GM20000 (cell line): ENCODE measurements around the gene LGALS7B.
"Not testable (repeated sequence)": the region's sequence is repeated elsewhere in the genome, so short reads cannot be mapped to it uniquely, and the experiment has no call there.

ENCODE experiments used
- DNase-seq: peaks from one replicate; pipeline ENCODE4 v3.0.0; 2012; ENCODE audit warnings: low spot score
- TF ChIP-seq, protein P1 (sequence below): IDR thresholded peaks from 2 replicates; pipeline ENCODE4 v1.5.1; 2012; ENCODE audit warnings: mild to moderate bottlenecking, control low read depth; ENCODE audit errors: extremely low read depth, missing control alignments

LGALS7B gene

DNA sequence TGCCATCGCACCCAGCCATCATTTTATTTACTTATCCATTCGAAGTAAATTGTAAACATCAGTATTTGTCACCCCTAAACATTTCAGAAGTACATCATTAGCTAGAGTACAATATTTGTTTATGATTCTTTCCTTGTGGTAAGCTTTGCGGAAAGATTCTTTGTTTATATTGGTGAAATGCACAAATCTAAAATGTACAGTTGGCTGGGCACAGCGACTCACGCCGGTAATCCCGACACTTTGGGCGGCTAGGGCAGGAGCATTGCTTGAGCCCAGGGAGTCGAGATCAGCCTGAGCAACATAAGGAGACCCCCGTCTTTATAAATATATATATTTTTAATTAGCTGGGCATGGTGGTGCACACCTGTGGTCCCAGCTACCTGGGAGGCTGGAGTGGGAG lies 10.1 kb downstream of the LGALS7B start:
- TF ChIP-seq, protein P1, sequence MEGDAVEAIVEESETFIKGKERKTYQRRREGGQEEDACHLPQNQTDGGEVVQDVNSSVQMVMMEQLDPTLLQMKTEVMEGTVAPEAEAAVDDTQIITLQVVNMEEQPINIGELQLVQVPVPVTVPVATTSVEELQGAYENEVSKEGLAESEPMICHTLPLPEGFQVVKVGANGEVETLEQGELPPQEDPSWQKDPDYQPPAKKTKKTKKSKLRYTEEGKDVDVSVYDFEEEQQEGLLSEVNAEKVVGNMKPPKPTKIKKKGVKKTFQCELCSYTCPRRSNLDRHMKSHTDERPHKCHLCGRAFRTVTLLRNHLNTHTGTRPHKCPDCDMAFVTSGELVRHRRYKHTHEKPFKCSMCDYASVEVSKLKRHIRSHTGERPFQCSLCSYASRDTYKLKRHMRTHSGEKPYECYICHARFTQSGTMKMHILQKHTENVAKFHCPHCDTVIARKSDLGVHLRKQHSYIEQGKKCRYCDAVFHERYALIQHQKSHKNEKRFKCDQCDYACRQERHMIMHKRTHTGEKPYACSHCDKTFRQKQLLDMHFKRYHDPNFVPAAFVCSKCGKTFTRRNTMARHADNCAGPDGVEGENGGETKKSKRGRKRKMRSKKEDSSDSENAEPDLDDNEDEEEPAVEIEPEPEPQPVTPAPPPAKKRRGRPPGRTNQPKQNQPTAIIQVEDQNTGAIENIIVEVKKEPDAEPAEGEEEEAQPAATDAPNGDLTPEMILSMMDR, result no peak
- DNase-seq, result no peak

DNA sequence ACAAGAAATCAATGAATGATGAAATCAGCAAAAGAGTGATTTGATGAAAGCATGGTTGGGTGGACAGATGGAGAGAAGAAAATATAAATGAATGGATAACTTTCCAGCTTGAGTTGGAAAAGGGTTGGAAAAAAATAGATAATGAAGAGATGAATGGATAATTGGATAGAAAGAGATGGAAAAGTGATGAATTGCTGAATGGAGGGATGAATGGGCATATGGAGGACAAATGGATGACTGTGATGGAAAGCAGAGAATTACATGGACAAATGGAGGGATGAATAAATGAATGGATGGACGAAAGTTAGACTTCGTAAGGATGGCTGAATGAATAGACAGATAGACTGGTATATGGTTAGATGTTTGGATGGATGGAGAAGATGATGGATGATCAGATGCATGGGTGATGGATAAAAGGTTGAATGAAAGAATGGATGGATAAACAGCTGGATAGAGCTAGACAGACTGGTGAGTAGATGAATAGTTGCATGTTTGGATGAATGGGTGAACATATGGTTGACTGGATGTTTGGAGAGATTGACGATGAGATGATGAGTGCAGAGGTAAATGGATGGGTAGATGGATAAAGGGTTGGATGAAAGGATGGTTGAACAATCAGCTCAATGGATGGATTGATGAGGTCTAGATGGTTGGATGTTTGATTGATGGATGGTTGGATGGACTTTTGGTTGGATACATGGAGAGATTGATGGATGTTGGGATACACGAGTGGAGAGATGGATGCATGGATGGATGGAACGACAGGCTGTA lies 11.8 kb downstream of the LGALS7B start:
- TF ChIP-seq, protein P1, result no peak
- no peak for DNase-seq

DNA sequence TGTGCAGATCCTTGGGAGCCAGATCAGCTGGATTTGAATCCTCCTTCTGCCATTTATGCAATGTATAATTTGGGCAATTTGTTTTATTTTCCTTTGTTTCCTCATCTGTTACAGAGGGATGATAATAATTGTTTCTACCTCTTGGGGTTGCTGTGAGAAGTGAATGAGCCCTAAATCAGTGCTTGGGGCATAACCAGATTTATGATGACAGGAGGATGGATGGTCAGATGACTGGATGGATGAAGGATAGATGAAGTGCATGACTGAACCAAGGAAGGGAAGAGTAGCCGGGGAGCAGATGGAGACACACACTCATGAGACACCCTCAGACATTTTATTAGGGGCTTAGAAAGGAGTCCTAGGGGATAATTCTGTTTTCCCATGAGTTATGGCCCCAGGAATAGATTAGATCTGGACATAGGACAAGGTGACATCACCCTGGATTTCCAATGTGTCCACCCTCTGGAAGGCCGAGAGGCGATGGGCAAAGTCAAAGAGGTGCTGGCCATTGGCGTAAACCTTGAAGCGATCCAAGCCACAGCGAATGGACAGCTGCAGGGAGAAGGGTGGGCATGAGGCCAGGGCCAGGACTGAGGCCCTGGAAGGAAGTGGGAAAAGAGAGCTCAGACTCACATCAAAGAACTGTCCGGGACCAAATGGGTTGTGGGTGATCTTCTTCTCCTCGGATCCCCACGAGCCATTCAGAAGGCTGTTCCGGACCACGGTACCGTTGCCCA lies 12.5 kb downstream of the LGALS7B start:
- DNase-seq, result no peak
- TF ChIP-seq, protein P1, result no peak

DNA sequence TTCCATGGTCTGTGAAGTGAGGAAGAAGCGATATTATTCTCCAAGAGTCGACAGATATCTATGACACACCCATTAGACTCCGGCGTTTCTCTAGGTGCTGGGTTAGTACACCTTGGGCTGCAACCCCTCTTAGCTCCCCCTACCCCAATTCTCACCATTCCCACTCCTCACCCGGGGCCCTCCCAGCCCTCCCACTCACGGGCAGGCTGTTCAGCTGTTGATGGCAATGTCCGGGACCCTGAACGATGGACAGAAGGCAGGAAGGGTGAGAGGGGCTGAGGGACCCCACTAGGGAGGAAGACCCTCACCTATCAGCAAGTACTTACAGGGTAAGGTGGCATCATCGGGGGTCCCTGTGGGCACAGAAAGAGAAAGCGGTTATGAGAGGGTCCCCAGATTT lies 14.5 kb downstream of the LGALS7B start:
- no peak for DNase-seq
- TF ChIP-seq, protein P1, result no peak

DNA sequence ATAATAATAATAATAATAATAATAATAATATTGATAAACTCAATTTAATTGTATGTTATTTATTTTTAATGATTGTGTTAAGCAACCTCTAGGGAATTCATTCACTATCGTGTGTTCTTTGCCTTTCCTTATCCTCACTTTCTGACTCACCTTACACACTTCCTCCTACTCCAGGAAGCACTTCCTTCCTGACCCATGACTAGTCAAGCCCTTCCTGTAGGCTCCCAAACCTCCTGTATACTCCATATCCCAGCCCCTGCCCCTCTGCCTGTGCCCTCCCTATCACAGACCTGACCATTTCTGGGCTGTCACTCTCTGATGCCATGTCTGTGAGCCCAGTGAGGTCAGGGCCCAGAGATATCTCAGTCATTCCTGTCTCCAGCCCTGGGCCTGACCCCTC lies 16.2 kb downstream of the LGALS7B start:
- DNase-seq, result no peak
- TF ChIP-seq, protein P1, result no peak

DNA sequence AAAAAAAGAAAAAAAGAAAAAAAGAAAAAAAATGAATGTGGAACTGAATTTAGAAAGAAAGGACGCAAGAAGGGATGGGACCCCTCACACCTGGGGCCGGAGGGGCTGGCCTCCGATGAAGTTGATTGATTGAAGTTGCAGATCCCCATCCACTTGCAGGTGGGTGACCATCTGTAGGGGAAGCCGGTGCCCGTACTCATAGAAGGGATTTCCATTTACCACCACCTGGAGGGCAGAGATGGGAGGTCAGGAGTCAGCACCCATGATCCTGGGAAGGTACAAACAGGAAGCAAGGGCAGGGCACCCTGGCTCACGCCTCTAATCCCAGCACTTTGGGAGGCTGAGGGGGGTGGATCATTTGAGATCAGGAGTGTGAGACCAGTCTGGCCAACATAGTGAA lies 17.4 kb downstream of the LGALS7B start:
- DNase-seq, result no peak
- TF ChIP-seq, protein P1, result no peak

DNA sequence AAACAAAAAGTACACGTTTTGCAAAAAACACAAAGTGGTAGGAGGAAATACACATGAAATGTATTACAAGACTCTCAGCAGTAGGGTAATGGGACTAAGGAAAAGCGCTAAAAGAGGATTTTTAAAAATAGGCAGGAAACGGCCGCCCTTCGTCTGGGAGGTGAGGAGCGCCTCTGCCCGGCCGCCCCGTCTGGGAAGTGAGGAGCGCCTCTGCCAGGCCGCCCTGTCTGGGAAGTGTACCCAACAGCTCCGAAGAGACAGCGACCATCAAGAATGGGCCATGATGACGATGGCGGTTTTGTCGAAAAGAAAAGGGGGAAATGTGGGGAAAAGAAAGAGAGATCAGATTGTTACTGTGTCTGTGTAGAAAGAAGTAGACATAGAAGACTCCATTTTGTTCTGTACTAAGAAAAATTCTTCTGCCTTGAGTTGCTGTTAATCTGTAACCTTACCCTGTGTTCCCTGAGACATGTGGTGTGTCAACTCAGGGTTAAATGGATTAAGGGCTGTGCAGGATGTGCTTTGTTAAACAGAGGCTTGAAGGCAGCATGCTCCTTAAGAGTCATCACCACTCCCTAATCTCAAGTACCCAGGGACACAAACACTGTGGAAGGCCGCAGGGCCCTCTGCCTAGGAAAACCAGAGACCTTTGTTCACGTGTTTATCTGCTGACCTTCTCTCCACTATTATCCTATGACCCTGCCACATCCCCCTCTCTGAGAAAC lies 18.5 kb downstream of the LGALS7B start:
- not testable (repeated sequence) for DNase-seq
